ENCODE results near the gene CLEC2D.
A peak's percentile ranks its signal among the peaks of the same experiment; 100 is the strongest.
"Not testable (repeated sequence)": the region's sequence is repeated elsewhere in the genome, so short reads cannot be mapped to it uniquely, and the experiment has no call there.

Gene CLEC2D, protein sequence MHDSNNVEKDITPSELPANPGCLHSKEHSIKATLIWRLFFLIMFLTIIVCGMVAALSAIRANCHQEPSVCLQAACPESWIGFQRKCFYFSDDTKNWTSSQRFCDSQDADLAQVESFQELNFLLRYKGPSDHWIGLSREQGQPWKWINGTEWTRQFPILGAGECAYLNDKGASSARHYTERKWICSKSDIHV

DNA sequence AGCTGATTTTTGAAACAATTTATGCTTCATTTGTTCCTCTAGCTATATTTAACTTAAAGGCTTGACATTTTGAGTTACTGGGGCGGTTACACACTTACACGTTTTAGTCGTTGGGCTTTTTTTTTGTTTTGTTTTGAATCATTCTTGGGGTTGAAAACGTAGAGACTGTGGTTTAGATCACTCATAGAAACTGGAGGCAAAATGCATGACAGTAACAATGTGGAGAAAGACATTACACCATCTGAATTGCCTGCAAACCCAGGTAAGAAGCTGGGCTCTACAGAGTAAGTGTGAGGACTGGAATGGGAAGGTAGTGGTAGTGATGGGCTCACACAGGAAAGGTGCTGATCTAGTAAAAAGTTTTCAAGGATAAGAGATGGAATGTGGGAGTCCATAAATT lies at the start of gene CLEC2D:
Gene CLEC2D (plus strand): TSS at position 180 of the 400 bp plus-strand sequence. CDS start 22 bp downstream, at position 202.
- no peak for DNase-seq

DNA sequence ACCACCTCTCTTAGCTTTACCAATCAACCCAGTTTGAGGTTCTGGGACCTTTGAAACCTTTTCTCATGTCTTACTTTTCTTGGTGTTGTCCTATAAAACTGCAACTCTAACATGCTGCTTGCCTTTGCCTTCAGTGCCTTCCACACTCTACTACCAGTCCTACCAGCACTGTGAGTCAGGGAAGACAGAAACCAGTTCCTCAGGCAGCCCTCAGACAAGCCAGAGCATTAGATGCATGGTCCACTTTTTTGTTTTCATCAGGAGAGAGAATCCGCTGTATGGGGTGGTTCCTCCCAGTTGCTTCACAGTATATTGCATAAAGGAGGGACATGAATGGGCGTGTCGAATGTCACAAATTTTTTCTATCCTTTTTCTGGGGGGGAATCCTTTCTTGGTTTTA lies 44.5 kb upstream of the CLEC2D start:
- DNase-seq = no peak

DNA sequence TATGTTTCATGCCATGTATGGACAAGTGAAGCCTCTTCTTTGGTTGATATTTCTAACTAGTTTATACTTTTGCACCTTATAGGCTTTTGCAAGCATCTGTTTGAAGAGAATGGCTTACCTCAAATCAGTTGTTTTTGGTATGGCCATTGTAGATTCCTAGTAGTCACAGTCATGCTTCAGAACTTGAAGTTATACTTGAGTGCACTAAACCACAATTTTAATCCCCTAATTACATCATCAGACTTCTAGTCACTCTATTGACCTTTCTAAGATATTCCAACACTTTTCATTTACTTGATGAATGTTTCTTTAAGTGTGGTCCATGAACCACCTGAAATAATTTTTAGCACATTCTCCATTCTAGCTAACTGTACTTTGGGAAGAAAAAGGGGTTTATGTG lies 43.2 kb upstream of the CLEC2D start:
- DNase-seq = no peak

DNA sequence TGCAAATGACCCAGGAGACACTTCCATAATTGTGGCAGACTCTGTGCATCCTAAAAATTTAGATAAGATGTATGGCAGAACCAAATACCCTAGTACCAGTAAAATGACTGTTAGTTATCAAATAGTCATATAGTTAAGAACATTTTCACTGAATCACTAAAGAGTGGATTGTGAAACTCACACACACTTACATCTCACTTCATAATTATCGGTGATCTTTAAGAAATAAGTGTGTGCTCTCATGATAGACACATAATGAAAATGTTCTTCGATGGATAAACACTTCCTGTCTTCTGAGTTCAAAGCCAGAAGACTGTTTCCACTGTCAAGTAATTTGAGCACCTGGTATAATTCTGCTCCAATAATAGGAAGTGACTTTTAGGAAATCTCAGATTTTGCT lies 42.7 kb upstream of the CLEC2D start:
- no peak for DNase-seq

DNA sequence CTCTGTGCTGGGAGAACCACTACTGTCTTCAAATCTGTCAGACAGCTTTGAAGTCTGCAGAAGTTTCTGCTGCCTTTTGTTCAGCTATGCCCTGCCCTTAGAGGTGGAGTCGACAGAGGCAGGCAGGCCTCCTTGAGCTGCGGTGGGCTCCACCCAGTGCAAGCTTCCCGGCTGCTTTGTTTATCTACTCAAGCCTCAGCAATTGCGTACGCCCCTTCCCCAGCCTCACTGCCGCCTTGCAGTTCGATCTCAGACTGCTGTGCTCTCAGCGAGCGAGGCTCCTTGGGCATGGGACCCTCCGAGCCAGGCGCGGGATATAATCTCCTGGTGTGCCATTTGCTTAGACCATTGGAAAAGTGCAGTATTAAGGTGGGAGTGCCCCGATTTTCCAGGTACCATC lies 36.7 kb upstream of the CLEC2D start:
- peak in 1 of 4 experiments; percentile 16 for DNase-seq

DNA sequence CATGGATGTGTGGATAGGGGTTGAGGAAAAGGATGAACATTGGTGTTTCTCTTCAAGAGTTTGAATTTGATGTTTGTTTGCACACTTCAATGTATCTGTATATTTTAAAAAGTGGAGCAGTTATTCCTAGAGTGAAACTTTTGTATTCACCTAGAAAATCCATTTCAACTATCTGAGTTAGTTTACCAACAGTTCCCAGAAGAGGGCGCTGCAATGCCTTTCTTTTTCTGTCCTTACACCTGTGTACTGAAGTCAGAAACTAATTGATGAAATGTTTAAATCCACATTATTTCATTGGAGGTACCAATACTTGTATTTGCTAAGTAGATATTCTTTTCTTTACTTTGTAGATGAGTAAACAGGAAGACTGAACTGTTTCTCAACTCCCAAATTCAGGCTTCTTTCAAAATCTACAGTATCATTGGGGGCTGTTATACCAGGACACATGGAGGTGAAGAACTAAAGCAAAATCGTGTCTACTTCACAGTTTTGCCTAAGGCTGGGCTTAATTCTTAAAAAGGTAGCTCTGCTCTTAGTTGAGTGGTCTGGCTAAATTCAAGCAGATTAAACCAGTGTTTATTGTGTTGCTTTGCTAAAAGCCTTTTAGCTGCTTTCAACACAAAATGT lies 35.2 kb upstream of the CLEC2D start:
- peak; percentile 24 to 66 (median 60) for DNase-seq

DNA sequence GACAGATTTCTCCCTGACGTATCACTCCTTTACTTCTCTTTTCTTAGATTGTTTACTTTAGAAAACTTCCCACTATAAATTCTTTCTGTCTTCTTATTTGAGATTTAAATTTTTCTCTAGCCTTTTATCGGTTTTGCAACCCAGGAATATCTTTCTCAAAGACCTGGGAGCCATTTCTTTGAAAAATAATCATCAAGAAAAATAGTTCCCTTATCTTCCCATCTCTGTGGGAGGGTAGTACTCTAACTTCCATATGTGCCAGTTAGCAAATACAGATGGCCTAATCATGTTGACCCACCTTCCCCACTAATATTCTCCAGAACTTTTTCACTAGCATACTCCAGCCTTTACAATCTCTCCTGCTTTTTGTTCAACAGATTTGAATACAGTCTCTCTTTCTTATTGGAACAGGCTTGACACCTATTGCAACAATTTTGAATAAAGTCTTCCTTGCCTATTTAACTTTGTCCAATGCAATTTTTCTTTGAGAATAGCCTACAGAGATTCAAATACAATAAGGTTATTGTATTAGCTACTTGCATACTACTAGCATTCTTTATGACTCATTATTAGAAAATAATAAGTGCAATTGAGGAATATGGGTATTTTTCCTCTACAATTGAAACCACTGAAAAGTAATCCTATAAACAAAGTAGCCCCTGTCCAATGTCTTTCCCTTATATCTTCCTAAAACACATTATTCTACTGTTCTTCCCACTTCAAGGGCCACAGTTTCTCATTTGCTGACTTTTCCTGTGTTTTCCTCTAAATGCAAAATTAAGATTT lies 34.4 kb upstream of the CLEC2D start:
- DNase-seq = no peak

DNA sequence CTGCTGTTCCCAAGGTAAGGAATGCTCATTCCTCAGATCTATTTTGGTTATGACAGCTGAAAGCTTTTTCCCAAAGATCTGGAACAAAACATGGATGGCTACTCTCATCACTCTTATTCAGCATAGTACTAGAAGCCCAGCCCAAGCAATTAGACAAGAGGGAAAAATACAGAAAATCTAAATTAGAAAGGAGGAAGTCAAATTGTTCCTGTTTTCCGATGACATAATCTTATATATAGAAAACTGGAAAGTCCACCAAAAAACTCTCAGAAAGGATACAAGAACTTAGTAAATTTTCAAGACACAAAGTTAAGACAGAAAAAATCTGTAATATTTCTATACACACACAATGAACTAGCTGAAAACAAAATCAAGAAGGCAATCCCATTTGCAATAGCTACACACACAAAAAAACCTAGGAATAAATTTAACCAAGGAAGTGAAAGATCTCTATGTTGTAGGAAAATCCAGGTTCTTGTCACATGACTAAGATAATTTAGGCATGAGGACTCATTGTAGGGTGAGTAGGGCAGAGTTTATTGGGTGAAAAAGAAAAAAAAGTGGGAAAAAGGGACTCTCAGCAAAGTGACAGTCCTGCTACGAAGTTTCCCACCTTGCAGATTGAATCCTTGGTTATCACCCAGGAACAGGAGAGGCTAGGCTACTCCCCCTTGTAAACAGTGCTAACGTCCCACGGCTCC lies 33.2 kb upstream of the CLEC2D start:
- DNase-seq = no peak

DNA sequence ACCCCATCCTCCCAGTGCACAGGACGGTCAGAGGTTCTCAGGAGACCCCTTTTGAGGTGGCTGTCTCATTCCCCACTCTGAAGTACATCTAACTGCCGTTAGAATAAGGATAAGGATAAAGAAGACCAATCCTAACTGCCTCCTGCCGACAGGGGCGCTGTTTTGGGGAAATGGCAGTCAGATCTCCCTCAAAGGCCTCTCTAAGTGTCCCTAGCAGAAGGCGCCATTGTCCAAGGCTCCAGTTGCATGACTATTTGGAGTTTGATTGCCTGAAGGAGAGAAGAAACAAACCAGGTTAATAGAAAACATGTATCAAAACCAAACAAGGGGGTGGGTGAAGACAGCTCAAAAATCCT lies 32.7 kb upstream of the CLEC2D start:
- no peak for DNase-seq

DNA sequence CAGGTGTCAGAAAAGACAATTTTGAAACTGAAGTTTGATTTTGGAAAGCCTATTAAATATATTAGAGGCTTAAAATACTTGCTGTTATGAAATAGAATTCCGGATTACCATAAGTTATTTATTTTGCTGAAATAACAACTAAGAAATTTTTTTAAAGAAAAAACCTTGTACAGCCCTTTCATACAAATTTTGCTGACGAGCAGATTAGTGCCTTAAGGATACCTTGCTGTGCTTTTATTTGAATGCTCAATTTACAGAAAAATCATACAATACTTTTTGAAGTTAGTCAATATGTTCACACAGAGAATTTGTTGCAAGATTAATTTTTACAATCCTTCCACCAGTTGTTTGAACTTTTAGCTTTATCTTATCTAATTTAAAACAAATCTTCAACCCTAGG lies 29.5 kb upstream of the CLEC2D start:
- no peak for DNase-seq

DNA sequence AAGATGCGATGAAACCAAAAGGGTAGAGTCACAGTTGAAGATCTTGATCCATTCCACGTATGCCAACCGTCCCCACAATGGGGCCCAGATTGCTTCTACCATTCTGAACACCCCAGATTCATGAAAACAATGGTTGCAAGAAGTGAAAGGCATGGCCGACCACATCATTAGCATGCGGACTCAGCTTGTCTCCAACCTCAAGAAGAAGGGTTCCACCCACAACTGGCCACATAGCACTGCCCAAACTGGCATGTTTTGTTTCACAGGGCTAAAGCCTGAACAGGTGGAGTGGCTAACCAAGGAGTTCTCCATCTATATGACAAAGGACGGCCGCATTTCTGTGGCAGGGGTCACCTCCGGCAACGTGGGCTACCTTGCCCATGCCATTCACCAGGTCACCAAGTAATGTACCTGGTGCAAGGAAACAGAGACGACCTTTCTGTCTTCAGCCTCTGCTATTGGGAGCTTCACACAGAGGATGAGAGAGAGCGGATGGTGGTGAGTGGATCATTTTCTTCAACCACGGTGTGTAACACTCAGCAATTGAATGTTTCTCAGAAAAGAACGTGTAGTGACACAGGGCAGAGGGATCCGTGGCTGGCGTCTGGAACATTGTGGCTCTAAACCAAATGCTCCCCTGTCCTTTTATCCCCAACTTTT lies 26.8 kb upstream of the CLEC2D start:
- DNase-seq = no peak

DNA sequence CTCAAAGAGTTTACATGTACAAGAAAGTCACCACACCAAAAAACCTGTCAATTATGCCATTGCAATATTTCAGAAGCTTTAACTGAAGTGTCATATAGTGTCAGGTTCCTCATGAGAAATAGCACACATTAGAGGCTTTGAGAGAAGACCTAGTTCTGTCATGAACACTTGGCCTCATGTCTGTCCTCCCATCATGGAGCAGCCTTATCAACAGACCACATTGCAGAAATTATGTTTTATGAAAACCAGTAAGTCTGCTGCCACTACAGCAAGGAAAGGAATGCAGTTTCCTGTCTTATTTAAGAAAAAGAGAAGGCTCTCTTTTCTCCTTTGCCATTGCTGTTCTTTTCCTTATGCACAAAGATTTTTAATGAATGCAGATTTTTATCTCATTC lies 26.2 kb upstream of the CLEC2D start:
- DNase-seq = no peak

DNA sequence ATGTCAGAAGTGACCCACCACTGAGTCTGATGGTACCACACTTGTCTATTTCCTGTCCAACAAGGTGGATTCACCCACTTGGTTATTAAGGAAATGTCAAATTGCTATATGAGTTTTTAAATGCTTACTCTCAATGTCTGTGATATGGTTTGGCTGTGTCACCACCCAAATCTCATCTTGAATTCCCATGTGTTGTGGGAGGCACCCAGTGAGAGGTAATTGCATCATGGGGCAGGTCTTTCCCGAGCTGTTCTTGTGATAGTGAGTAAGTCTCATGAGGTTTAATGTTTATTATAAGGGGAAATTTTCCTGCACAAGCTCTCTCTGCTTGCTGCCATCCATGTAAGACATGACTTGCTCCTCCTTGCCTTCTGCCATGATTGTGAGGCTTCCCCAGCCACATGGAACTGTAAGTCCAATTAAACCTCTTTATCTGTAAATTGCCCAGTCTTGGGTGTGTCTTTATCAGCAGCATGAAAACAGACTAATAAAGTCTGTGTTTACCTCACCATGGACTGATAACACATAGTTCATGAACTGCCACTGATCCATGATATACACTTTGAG lies 24.4 kb upstream of the CLEC2D start:
- not testable (repeated sequence) for DNase-seq

DNA sequence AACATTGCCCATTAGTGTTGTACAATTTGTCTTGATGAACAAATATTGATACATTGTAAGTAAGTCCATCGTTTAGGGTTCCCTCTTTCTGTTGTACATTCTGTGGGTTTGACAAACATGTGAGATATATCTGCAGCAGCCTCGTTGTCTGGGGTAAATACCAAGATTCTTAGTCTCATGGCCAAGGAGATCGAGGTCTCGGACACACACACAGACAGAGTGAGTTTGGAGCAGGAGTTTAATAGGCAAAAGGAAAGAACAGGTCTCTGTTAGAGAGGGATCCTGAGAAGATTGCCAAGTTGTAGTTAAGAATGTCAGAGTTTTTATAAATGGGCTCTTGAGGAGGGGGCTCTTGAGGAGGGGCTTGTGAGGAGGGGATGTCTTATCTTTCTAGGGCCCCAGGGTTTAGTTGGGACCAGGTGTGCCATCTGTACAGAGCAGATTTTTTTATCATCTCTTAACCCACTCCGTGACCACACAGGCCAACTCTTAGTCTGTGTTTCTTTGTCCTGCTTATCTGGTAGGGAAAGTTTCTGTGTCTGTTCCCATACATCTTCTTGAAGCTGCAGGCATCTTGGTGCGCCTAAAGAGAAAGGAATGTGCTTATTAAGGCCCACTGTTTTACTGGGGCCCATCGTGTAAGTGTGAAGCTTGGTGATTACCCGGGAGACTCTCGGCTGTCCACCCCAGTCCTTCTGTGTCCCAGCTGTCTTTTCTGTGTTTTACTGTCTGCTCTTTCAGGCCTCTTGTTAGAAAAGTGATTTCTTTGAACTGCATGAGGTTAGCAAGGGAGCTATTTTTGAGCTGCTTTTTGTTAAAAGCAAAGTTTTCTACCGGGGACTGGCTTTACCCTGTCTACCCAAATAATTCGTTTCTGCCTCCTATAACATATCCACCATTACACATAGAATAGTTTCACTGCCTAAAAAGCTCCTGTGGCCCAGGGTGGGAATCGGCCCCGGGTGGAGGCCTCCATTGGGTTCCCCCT lies 22.4 kb upstream of the CLEC2D start:
- DNase-seq = no peak

DNA sequence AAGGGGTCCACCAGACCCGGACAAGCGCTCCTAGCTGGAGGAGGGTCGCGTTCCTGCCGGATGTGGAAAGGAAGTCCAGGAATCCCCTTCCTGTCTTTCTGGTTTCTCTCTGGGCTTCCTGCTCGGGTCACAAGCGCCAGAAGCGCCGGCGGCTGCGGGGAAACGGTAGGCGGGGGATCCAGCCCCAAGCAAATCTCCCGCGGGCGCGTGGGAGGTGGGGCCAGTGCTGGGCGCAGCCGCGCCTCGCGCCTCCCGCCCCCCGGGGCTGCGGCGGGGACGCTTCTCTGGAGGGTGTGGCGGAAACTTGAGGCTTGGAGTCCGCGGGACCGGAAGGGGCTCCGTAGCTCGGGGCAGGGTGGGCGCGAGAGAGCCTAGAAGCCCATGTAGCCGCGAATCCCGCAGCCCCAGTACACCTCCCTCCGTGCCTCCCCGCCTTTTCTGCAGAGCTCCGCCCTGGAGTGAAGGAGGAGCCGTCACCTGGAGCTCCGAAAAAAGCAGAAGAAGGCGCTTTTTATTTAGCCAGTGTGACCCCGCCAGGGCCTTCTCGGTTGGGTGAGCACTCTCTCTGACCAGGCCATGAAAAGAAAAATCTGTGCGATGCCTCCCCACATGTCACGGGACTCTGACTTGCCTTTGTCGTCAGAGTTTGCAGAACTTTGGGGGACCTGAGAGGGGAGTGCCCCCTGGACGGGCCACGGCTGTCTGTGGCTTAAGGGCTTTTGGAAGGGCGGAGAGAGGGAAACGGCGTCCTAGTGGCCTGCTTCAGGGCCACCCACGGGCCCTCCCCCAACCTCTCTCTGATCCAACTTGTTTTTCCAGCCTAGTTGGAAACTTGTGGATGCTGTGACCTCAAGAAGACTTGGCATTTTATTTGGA lies 21.4 kb upstream of the CLEC2D start:
- DNase-seq = peak; percentile 69 to 86 (median 76)

DNA sequence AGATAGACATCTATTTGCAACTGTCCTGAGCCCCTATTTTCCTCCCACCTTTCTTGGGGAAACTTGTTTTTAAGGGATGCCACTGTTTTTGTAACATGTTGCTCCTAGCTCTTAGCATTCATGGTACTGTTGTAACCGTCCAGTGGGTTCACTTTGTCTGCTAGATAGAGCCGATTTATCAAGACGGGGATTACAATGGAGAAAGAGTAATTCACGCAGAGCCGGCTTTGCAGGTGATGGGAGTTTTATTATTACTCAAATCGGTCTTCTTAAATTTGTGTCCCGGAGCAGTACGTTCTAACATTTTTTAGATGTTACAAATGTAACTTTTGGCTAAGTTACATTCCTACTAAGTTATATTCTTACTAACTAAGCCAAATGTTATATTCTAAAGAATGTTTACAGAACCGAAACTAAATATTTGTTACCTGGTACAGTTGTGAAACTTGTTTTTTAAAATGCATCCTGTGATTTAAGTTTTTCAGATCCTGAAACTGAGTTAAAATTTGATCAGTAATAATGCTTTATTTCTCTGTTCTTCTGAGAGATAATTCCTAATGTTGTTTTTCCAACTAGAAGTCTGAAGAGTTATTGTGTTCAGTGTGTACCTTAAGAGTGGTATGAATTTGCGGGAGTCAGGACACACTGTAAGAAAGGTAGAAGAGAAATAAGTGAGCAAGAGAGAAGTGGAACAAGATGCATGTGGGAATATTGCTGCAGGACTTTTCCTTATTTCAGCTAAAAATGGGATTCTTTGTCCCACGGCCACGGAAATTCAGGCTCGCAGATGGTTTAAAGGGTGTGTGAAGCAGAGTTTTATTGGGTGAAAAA lies 20.6 kb upstream of the CLEC2D start:
- DNase-seq = no peak

DNA sequence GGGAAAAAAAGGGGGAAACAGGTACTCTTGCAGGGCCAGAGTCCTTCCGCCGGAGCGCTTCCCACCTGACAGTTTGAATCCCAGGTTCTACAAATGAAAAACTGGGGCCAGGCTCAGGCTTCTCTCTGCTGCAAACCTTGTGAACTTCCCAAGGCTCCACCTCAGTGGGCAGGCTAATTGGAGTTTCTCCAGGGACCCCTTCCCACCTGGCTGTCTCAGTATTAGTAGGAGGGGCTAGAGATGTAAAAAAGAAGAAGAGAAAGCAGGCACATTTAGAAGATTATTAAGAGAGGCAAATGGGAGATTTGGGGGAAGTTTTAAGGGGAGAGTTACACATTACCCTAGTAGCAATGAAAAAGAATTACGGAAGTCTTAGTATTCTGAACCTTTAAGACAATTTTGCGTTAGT lies 20.0 kb upstream of the CLEC2D start:
- peak in 1 of 4 experiments; percentile 24 for DNase-seq

DNA sequence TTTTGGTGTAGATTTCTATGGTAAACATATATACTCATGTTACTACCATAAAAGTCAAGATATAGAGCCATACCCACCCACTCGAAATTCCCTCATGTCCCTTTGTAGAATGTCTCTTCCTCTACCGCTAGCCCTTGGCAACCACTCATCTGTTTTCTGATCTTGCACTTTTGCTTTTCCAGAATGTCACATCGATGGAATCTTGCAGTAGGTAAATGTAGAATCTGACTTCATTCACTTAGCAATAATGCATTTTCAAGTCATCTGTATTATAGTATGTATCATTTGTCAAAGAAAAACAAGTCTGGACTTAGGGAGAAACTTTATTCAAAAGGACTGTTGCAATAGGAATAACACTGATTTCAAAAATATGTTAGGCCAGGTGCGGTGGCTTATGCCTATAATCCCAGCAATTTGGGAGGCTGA lies 19.3 kb upstream of the CLEC2D start:
- DNase-seq = no peak

DNA sequence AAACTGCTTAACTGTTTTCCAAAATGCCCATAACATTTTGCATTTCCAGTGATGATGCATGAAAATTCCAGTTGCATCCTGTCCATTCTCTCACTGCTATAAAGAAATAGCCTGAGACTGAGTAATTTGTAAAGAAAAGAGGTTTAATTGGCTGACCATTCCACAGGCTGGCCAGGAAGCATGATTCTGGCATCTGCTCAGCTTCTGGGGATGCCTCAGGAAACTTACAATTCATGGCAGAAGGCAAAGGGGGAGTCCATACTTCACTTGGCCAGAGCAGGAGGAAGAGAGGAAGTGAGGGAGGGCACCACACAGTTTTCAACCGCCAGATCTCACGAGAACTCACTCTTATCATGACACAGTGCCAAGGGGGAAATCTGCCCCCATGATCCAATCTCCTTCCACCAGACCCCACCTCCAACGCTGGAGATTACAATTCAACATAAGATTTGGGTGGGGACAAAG lies 18.2 kb upstream of the CLEC2D start:
- DNase-seq = peak in 1 of 4 experiments; percentile 7

All from activated naive CD4-positive, alpha-beta T cell (primary cell).